ENCODE results near the gene U2SURP. TPM values are rescaled to one million over a fixed set of nuclear protein-coding genes. Genes with fewer than 3 reads are reported as not detected.

The U2SURP gene
- total and polyA plus RNA-seq, 4 donors = 12.3 to 102 (median 62.0) TPM

- 89 to 95% methylated on average over 2 of the region's 2 CpGs for WGBS, 2 donors
- Histone ChIP-seq H3K27me3 (ENCODE audit: control insufficient read depth in 1 of 2, insufficient read depth in 2 of 2, low read length in 1 of 2) (no peaks in the 10 kb centered on the region), H3K9me3 (ENCODE audit: control insufficient read depth, low read length) (peaks cover 4% of the 10 kb centered on the region), H3K4me1 (ENCODE audit: control insufficient read depth in 1 of 2, insufficient read depth in 2 of 2, low read length in 2 of 2) (no peaks in the 10 kb centered on the region), H3K36me3 (ENCODE audit: control insufficient read depth in 1 of 2, insufficient read depth in 2 of 2, low read length in 1 of 2) (no peaks in the 10 kb centered on the region), H3K27ac (ENCODE audit: low read depth in 1 of 2, low read length in 2 of 2) (no peak overlapping the region), H3K4me3 (ENCODE audit: low read length in 2 of 2) (no peak overlapping the region)
- intact Hi-C loops (cut with DNase I) = no loop called here
- DNase-seq (no peak), ATAC-seq (ENCODE audit: low FRiP score) (no peak)
These were observed 102.3 kb downstream of the U2SURP start for GRCh38 chr3:143103652-143104051.

DNA sequence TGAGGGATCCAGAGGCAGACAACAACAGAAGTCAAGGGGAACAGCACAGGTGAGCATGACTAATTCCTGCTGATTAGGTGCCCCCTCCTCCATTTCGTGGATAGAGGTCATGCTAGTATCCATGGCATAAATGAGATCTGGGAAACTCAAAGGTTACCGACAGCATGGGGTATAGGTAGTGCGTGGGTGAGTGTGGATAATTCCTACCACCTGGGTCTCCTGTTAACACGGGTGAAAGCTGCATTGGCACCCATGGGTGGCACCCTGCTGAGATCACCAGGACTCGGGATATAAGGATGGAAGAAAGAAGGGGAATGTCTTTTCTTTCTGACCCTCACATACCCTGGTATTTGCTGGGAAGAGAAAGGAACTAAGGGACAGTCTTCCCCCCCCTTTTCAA, 103.8 kb downstream of the U2SURP start:
- Histone ChIP-seq H3K9me3 (ENCODE audit: control insufficient read depth, low read length) (peaks cover 4% of the 10 kb centered on the region), H3K27ac (ENCODE audit: low read depth in 1 of 2, low read length in 2 of 2) (no peak overlapping the region), H3K4me1 (ENCODE audit: control insufficient read depth in 1 of 2, insufficient read depth in 2 of 2, low read length in 2 of 2) (no peaks in the 10 kb centered on the region), H3K27me3 (ENCODE audit: control insufficient read depth in 1 of 2, insufficient read depth in 2 of 2, low read length in 1 of 2) (no peaks in the 10 kb centered on the region), H3K4me3 (ENCODE audit: low read length in 2 of 2) (no peak overlapping the region), H3K36me3 (ENCODE audit: control insufficient read depth in 1 of 2, insufficient read depth in 2 of 2, low read length in 1 of 2) (no peaks in the 10 kb centered on the region)
- no peak for DNase-seq
- intact Hi-C loops (cut with DNase I) = no loop called here
- no peak for ATAC-seq (ENCODE audit: low FRiP score)
- WGBS, 2 donors = 82 to 83% methylated on average over 5 of the region's 5 CpGs

GRCh38 chr3:143109861-143110260, 108.5 kb downstream of the U2SURP start:
- 78 to 79% methylated on average over 5 of the region's 5 CpGs for WGBS, 2 donors
- H3K9me3 ChIP-seq (ENCODE audit: control insufficient read depth, low read length) = peaks cover 4% of the 10 kb centered on the region
- ATAC-seq (ENCODE audit: low FRiP score) = no peak

More at GRCh38 chr3:143109861-143110260, 108.5 kb downstream of the U2SURP start:
- no peak for DNase-seq
- intact Hi-C loops (cut with DNase I) = no loop called here
- no peaks in the 10 kb centered on the region for H3K4me1 ChIP-seq (ENCODE audit: control insufficient read depth in 1 of 2, insufficient read depth in 2 of 2, low read length in 2 of 2)
- no peak overlapping the region for H3K27ac ChIP-seq (ENCODE audit: low read depth in 1 of 2, low read length in 2 of 2)
- no peak overlapping the region for H3K4me3 ChIP-seq (ENCODE audit: low read length in 2 of 2)
- no peaks in the 10 kb centered on the region for H3K27me3 ChIP-seq (ENCODE audit: control insufficient read depth in 1 of 2, insufficient read depth in 2 of 2, low read length in 1 of 2)
- no peaks in the 10 kb centered on the region for H3K36me3 ChIP-seq (ENCODE audit: control insufficient read depth in 1 of 2, insufficient read depth in 2 of 2, low read length in 1 of 2)

Other genes with a start within 250 kb of the U2SURP start
- gene PCOLCE2, start 112.5 kb upstream of the U2SURP start, total RNA-seq = 100 to 1,000 TPM in 1 of 2 donors, 10 to 100 TPM in 1; 83.3 to 106 TPM
- 100 to 1,000 TPM in 1 of 2 donors, 10 to 100 TPM in 1; 73.0 to 181 TPM for gene PCOLCE2, start 112.5 kb upstream of the U2SURP start, polyA plus RNA-seq
- gene PAQR9, start 37.9 kb upstream of the U2SURP start, total RNA-seq = not detected
- gene PAQR9, start 37.9 kb upstream of the U2SURP start, polyA plus RNA-seq = not detected
- 1 to 10 TPM; 2.8 to 3.7 TPM for gene CHST2, start 118.2 kb downstream of the U2SURP start, total RNA-seq
- gene CHST2, start 118.2 kb downstream of the U2SURP start, polyA plus RNA-seq = 1 to 10 TPM in 1 of 2 donors, under 1 TPM in 1; 0.50 to 2.7 TPM

Data from aorta (tissue), 5 donors.